Ovary (tissue), 3 donors: ENCODE results near the gene TOM1L2.

Experiments used
- CTCF ChIP-seq, 3 donors: fragments of 450-650 bp in 2 of 3; fragments of 200-600 bp in 1 of 3; IDR thresholded peaks; one replicate each; pipeline versions ENCODE4 v1.5.1 to v1.8.0; 2016 to 2022; ENCODE audit warnings: antibody characterized with exemption in 3 of 3, mild to moderate bottlenecking in 1 of 3
- EP300 ChIP-seq: sonication (generic); formaldehyde crosslinking; IDR thresholded peaks from one replicate; pipeline ENCODE4 v1.6.1; 2017; ENCODE audit warnings: antibody characterized with exemption
- POLR2A ChIP-seq: fragments of 450-650 bp; IDR thresholded peaks from one replicate; pipeline ENCODE4 v1.6.1; 2017; ENCODE audit warnings: antibody characterized with exemption, mild to moderate bottlenecking, moderate library complexity
- donor health status: DM: no; HTN: no; CAD: no.

GRCh38 chr17:17865035-17865434 lies 107.2 kb downstream of the TOM1L2 start:
- TF ChIP-seq CTCF (IDR thresholded peaks at IDR 0.05) = no peak
- TF ChIP-seq EP300 = no peak
- no peak for TF ChIP-seq POLR2A
